GM21737 (cell line): ENCODE measurements around the gene ADM2.

Source experiments
- ATAC-seq: cut with Tn5 transposase; IDR thresholded peaks from one replicate; pipeline ENCODE4 v1.9.1; 2021; ENCODE audit warnings: mild to moderate bottlenecking, moderate library complexity; ENCODE audit not compliant: unreplicated experiment

ADM2 gene

GRCh38 chr22:50483977-50484853 lies 2.9 kb downstream of the ADM2 start:
- ATAC-seq, result no peak

DNA sequence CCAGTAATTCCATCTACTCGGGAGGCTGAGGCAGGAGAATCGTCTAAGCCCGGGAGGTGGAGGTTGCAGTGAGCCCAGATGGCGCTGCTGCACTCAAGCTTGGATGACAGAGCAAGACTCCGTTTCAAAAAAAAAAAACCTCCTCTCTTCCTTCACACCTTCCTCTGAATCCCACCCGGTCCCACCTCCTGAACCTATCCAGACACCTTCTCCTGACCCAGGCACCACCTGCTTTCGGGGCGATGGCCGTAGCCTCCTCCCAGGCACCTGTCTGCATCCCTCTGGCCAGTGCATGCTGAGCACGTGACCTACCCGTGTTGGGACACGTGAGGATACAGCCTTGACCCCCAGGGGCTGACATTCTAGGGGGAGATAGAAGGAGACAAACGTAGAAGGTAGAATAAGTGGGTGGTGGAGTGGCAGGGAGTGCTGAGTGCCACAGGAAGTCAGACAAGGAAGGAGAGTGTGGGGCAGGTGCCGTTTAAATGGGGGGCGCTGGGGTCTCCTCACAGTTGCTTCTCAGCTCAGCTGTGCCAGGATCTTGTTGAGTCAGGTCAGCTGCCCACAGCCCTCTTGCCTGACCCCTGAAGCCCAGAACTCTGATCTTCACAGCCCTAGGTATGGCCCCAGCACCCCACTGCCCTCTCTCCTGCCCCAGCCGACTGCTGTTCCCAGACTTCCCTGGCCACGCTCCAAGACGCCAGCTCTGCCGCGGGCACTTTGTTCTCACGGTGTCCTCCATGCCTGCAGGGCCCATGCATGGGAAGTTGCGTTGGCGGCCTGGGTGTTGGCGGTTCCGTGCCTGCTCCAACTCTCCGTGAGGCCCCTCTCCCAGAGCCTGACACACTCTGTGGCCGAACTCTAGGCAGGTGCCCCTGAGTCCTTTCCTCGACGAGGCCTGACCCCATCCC lies 4.1 kb downstream of the ADM2 start:
- no peak for ATAC-seq

DNA sequence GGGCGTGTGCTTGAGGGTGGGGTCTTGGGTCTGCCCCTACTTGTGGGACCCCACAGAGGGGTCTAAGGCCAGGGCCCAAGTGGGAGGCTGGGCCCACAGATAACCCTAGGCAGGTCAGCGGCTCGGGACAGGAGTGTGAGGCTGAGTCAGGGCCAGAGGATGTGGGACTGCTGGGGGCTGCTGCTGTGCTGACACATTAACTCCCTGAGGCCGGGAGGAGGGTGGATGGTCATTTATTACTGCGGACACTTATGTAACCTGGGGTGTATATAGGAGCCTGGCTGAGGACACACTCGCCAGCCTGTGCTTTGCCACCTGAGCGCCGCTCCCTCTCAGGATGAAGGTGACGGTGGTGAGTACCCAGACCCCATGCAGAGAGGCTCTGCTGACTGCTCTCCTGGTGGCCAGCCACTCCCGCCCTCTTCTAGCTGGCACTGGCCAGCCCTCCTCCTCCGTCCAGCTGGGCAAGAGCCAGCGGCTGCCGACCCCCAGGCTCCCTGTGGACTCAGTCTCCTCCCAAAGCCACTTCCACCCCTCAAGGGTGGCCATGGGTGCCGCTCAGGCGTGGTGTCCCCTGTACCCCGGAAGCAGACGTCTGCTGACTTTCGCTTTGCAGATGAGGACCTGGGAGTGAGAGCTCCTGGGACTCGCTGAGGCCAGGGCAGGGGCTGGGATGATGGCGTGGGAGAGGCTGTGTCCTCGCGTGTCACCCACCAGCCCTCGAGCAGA lies 5.4 kb downstream of the ADM2 start, which contains the start of gene MIOX:
Gene MIOX, plus strand, starts transcription at position 299 of the 729 bp plus-strand sequence. Its CDS starts 39 bp downstream, at position 338.
- ATAC-seq, result no peak

- no peak for ATAC-seq
Observed at GRCh38 chr22:50487290-50488005, 6.1 kb downstream of the ADM2 start.

DNA sequence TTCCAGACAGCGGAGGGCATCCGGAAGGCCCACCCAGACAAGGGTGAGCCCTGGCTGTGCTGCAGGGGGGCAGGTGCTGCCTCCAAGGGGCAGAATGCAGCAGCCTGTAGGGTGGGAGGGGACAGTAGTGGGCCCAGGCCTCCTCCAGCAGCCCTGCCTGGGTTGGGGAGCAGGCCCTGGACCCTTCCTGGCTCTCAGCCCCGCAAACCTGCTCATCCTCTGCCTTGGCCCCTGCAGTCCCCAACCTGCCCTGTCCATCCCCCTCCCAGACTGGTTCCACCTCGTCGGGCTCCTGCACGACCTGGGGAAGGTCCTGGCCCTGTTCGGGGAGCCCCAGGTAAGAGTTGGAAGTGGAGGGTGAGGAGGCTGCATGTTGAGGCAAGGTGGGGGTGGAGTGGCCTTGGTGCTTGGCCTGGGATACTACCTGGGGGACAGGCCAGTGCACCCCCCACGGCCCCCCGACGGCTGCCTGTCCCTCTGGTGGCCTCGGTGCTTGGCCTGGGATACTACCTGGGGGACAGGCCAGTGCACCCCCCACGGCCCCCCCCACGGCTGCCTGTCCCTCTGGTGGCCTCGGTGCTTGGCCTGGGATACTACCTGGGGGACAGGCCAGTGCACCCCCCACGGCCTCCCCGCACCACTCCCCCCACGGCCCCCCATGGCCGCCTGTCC lies 6.8 kb downstream of the ADM2 start:
- no peak for ATAC-seq

GRCh38 chr22:50488886-50489285 lies 7.5 kb downstream of the ADM2 start:
- no peak for ATAC-seq

DNA sequence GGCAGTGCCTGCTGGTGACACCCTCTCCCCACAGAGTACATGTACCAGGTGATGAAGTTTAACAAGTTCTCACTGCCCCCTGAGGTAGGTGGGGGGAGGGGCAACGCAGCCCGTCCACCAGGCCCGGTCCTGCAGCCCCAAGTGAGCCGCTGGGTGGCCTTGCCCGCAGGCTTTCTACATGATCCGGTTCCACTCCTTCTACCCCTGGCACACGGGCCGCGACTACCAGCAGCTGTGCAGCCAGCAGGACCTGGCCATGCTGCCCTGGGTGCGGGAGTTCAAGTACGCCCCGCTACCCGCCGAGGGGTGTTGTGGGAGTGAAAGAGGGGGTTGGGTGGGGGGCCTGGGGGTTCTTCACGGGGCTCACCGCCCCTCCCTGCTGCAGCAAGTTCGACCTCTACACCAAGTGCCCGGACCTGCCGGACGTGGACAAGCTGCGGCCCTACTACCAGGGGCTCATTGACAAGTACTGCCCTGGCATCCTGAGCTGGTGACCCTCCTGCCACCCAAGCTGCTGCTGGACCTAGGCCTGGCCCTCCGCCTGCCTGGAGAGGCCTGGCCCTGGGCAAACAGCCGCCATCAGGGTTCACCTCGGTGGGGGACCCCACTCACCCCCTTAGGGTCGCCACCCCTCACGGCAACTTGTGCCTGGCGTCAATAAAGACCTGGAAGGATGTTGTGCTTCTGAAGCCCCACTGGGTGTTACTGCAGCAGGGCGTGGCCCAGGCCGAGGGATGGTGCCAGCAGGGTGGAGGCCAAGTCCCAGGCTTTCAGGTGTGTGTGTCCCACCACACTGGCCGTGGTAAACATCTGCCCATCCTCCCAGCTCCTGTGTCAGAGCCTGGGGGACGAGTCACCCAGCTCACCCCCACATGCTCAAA lies 8.3 kb downstream of the ADM2 start:
- no peak for ATAC-seq

GRCh38 chr22:50490531-50491308 lies 9.4 kb downstream of the ADM2 start:
- ATAC-seq, result no peak

DNA sequence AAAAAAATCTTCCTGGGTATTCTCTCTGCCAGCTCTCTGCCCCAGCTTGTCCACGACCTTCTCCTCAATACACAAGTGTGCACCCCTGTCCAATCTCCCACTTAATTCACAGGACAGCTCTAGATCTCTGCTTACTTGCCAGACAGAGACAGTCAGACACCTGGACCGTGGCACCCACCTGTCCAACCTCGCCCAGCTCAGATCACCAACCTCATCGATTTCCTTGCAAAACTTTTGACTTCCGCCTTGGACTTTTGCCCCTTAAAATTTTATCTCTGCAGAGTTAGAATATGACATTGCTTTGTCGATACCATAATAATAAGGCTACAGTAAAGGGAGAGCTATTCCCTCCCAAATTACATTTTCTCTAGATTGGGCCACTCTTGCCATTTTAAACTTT lies 15.8 kb downstream of the ADM2 start:
- no peak for ATAC-seq

DNA sequence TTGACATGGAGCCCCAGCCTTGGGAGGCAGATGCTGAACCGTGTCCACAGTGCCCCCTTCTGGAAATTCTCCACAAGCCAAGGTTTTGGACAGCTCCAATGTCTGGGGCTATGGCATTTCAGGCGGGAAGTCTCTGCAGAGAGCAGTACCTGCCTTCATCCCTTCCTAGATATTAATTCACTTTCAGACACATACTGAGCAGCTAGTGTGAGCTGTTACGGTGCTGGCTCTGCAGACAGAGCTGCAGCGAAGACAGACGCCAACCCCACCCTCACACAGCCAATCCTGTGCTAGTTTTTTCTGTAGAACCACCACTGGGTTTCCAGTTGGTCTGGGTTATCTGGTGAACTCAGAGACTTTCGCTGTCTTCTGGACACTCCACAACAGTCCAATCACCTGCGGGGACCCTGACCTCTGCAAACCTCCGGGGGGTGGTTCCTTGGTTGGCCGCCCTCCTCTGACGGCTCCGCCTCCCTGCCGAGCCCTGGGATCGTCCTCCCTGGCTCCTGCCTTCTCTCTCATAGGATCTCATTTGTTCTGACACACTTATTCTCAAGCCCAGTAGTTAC lies 17.1 kb downstream of the ADM2 start:
- ATAC-seq, result no peak

GRCh38 chr22:50500452-50500851 lies 19.1 kb downstream of the ADM2 start:
- no peak for ATAC-seq

- no peak for ATAC-seq
Observed at GRCh38 chr22:50502096-50502495, 20.8 kb downstream of the ADM2 start.

DNA sequence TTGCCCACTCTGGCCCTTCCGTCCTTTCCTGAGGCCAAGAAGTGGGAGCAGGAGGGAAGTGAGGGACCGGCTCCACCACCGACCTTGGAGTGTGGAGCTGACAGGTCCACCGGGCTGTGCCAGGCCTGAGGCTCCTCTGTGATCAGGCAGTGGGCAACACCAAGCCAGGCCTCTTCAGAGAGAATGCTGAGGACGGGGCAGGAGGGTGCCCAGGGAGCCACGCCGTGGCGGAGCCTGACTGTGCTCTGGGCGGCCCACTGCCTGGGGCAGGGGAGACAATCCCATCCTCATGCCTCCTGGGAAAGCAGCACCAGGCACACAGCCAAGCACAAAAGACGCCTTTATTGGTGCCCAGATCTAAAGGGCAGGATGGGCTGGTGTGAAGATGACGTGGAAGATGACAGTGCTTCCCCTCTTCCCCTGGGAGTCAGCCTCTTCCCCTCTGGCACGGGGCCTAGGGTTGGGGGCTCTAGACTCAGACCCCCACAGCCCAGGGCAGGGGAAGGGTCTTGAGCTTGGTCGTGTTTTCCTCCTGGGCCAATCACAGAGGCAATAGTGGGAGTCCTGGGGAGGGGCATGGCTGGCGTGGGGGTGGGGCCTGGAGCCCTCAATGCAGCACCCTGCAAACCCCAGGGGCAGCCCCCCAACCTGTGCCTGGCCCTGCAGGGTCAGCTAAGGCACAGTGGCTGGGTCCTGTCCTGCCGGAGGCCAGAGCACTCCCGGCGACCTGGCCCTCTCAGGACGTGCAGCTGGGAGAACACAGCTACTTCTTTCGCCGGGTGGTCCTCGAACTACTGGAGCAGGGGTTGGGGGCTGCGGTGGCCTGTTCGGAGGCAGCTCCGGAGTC lies 21.5 kb downstream of the ADM2 start:
- ATAC-seq, result no peak

- no peak for ATAC-seq
Observed at GRCh38 chr22:50503475-50504145, 22.3 kb downstream of the ADM2 start.

DNA sequence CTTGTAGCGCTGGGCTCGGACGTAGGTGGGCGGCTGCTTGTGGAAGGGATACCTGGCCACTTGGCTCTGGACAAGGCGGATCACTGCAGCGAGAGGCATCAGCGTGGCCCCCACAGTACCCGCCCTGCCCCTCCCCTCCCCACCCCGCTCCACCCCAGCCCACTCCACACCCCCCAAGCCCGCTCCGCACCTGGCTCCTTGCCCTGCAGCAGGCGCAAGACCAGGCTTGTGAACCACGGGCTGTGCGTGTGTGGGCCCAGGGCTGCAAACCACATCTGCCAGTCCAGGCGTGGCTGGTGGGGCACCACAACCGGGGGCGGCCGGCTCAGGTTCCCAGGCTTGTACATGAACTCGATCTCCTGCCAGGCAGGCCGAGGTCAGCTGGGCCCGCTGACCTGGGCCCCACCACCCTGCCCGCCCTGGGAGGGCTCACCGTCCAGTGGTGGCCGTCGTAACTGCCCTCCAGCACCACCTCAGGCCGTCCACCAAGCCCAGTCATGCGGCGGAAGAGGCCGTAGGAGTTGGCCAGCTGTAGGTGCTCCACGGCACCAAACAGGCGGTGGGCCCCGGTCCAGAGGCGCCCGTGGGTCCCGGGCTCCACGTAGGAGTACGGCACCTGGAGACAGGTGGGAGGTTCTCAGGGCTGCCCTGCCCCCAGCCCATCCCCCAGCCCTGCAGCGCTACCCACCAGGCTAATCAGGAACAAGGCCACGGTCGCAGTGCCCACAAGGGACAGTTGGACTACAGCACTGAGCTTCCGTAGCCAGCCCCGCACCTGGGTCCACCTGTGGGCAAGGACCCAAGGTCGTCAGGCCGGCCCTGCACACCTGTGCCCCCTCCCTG lies 23.2 kb downstream of the ADM2 start:
- no peak for ATAC-seq
